HepG2 (cell line): ENCODE data around the gene EPS8. TPM values are rescaled to one million over a fixed set of nuclear protein-coding genes. Genes with fewer than 3 reads are reported as not detected.

Experiments used
- FOXO4 ChIP-seq: sonication (generic); formaldehyde crosslinking; conservative IDR thresholded peaks from 2 replicates; pipeline ENCODE4 v1.8.1; 2023; ENCODE audit warnings: missing genetic modification reagents
- GTF2F1 ChIP-seq: fragments of 150-350 bp; IDR thresholded peaks from 2 replicates; pipeline ENCODE4 v1.6.1; 2014; ENCODE audit warnings: low read length
- NR2F6 ChIP-seq, 2 experiments: IDR thresholded peaks; 2 replicates each; pipeline ENCODE4 v1.6.1; 2016; ENCODE audit warnings: antibody characterized with exemption in 1 of 2, mild to moderate bottlenecking in 1 of 2
- RFXAP ChIP-seq: sonication (generic); formaldehyde crosslinking; IDR thresholded peaks from 2 replicates; pipeline ENCODE4 v1.4.0; 2020; ENCODE audit warnings: missing genetic modification reagents, borderline replicate concordance
- SOX6 ChIP-seq, 2 experiments: fragments of 450-650 bp in 1 of 2; sonication (generic) in 1 of 2; formaldehyde crosslinking in 1 of 2; IDR thresholded peaks; 2 replicates each; pipeline versions ENCODE4 v1.4.0 to v1.6.1; 2017 to 2020; ENCODE audit warnings: antibody characterized with exemption in 1 of 2, mild to moderate bottlenecking in 1 of 2, missing genetic modification reagents in 1 of 2
- STAG1 ChIP-seq: sonication (generic); formaldehyde crosslinking; IDR thresholded peaks from 2 replicates; pipeline ENCODE4 v1.4.0; 2020; ENCODE audit warnings: missing genetic modification reagents
- TCF12 ChIP-seq, 2 experiments: fragments of 450-650 bp in 1 of 2; sonication (generic) in 1 of 2; formaldehyde crosslinking in 1 of 2; IDR thresholded peaks; 2 replicates each; pipeline versions ENCODE4 v1.6.1 to v1.8.0; 2017 to 2022; ENCODE audit warnings: antibody characterized with exemption in 1 of 2, mild to moderate bottlenecking in 1 of 2, missing genetic modification reagents in 1 of 2, moderate library complexity in 1 of 2
- U2AF1 ChIP-seq: fragments of 200-400 bp; formaldehyde crosslinking; optimal IDR thresholded peaks from 2 replicates; pipeline ENCODE3; 2017; ENCODE audit warnings: mild to moderate bottlenecking, low read depth, low read length
- YEATS4 ChIP-seq: sonication (generic); formaldehyde crosslinking; IDR thresholded peaks from 2 replicates; pipeline ENCODE4 v1.4.0; 2020; ENCODE audit warnings: missing genetic modification reagents, borderline replicate concordance
- ZBTB39 ChIP-seq: sonication (generic); formaldehyde crosslinking; IDR thresholded peaks from 2 replicates; pipeline ENCODE4 v1.5.0; 2020; ENCODE audit warnings: missing genetic modification reagents
- ZNF207 ChIP-seq: fragments of 450-650 bp; IDR thresholded peaks from 2 replicates; pipeline ENCODE4 v1.6.1; 2016; ENCODE audit warnings: antibody characterized with exemption, borderline replicate concordance
- ZNF263 ChIP-seq: sonication (generic); formaldehyde crosslinking; IDR thresholded peaks from 2 replicates; pipeline ENCODE4 v1.4.0; 2020; ENCODE audit warnings: missing genetic modification reagents
- ZNF292 ChIP-seq: sonication (generic); formaldehyde crosslinking; IDR thresholded peaks from 2 replicates; pipeline ENCODE4 v1.8.1; 2022; ENCODE audit warnings: mild to moderate bottlenecking, low read depth, missing genetic modification reagents, borderline replicate concordance
- ZNF407 ChIP-seq: sonication (generic); formaldehyde crosslinking; IDR thresholded peaks from one replicate; pipeline ENCODE4 v1.5.1; 2020; ENCODE audit warnings: mild to moderate bottlenecking, missing genetic modification reagents; ENCODE audit errors: not compliant biosample characterization
- ZNF605 ChIP-seq: sonication (generic); formaldehyde crosslinking; IDR thresholded peaks from 2 replicates; pipeline ENCODE4 v1.8.0; 2022; ENCODE audit warnings: mild to moderate bottlenecking, missing genetic modification reagents
- polyA plus RNA-seq, 8 experiments: library from polyadenylated mRNA; depleted of rRNA in 3 of 8; stranded (reverse) in 7 of 8; unstranded in 1 of 8; fragments of >200 nt; fragmentation: Illumina TruSeq in 4 of 8; extraction: Trizol in 4 of 8; gene quantifications; 2 replicates each; pipeline versions ENCODE4 v1.2.1 to v1.2.3, GENCODE V29; 2011 to 2016; ENCODE audit warnings: low read depth in 4 of 8, missing spikeins in 1 of 8, mixed read lengths in 1 of 8; ENCODE audit not compliant: insufficient read depth in 1 of 8
- total RNA-seq, 5 experiments: library from RNA; depleted of rRNA; stranded (reverse); fragments of >200 nt; fragmentation: Illumina TruSeq; extraction: Trizol; gene quantifications; 2 replicates each; pipeline ENCODE4 v1.2.3, GENCODE V29; 2016; ENCODE audit warnings: low read depth in 1 of 5

The EPS8 gene
- total and polyA plus RNA-seq, 2 of the 13 experiments (the other 11 are each of a cell fraction or from before 2014, with no cell fraction given), result 37.1 to 43.4 TPM

- peak; percentile 15 for TF ChIP-seq ZNF407 (CRISPR knock-in tag)
- no peak for TF ChIP-seq SOX6 (IDR thresholded peaks at IDR 0.05)
- TF ChIP-seq SOX6 (CRISPR knock-in tag; IDR thresholded peaks at IDR 0.05), result 0 out of 2 replicates have a peak, but pooled peaks have one; percentile 7
- peak; percentile 81 for TF ChIP-seq ZNF263 (CRISPR knock-in tag)
- TF ChIP-seq ZNF207, result no peak
- TF ChIP-seq U2AF1, result peak; percentile 69
- TF ChIP-seq STAG1, result 0 out of 2 replicates have a peak, but pooled peaks have one; percentile 4
- TF ChIP-seq FOXO4 (CRISPR knock-in tag), result 0 out of 2 replicates have a peak, but pooled peaks have one; percentile 91
- TF ChIP-seq RFXAP (CRISPR knock-in tag), result peak; percentile 7; the same call in 1 of the 2 replicates
- TF ChIP-seq YEATS4, result peak; percentile 27; the same call in 1 of the 2 replicates
- TF ChIP-seq ZBTB39 (CRISPR knock-in tag), result peak; percentile 75; the same call in 1 of the 2 replicates
- no peak for TF ChIP-seq NR2F6 (IDR thresholded peaks at IDR 0.05)
- no peak for TF ChIP-seq NR2F6 (CRISPR knock-in tag; IDR thresholded peaks at IDR 0.05)
- no peak for TF ChIP-seq TCF12 (IDR thresholded peaks at IDR 0.05)
- TF ChIP-seq TCF12 (CRISPR knock-in tag; IDR thresholded peaks at IDR 0.05), result no peak
- TF ChIP-seq ZNF605, result 0 out of 2 replicates have a peak, but pooled peaks have one; percentile 38
- peak; percentile 59 for TF ChIP-seq ZNF292 (CRISPR knock-in tag)
- TF ChIP-seq GTF2F1, result no peak
Observed at GRCh38 chr12:15788233-15789219, 662 bp downstream of the EPS8 start (continued).
